HEK293 (cell line): ENCODE data around the gene KLHL30.

Source experiments
- CTCF ChIA-PET: fragments of 350-600 bp; formaldehyde crosslinking; extraction: SDS; loops from one replicate; lab custom pipeline; 2021; ENCODE audit warnings: antibody characterized with exemption; lab: Yijun Ruan, JAX
- POLR2A ChIA-PET: fragments of 300-600 bp; formaldehyde crosslinking; extraction: SDS; loops from one replicate; lab custom pipeline; 2020; ENCODE audit warnings: antibody characterized with exemption, inconsistent platforms; lab: Yijun Ruan, JAX
- H3K27ac ChIP-seq: fragments of 200-500 bp; sonication (Bioruptor generic); 2 replicates; pipeline ENCODE4 v1.5.1; 2014; ENCODE audit warnings: low read depth, low read length, control low read depth, inconsistent platforms; ENCODE audit errors: extremely low read depth
- H3K36me3 ChIP-seq, 2 experiments: fragments of 200-500 bp in 1 of 2; sonication (Bioruptor generic) in 1 of 2; 1 replicate in 1 of 2; 2 replicates in 1 of 2; pipeline ENCODE4 v1.5.1; 2014 to 2017; ENCODE audit warnings: inconsistent platforms in 2 of 2, low read length in 2 of 2; ENCODE audit not compliant: control insufficient read depth in 2 of 2, insufficient read depth in 1 of 2
- H3K4me1 ChIP-seq: fragments of 200-500 bp; sonication (Bioruptor generic); 2 replicates; pipeline ENCODE4 v1.5.1; 2014; ENCODE audit warnings: mild to moderate bottlenecking, low read length, inconsistent platforms; ENCODE audit not compliant: control insufficient read depth, insufficient read depth
- H3K4me3 ChIP-seq: 2 replicates; pipeline ENCODE4 v1.5.1; 2011; ENCODE audit warnings: low read depth, mild to moderate bottlenecking, control low read depth, low read length, moderate library complexity
- H3K9me3 ChIP-seq: fragments of 200-500 bp; sonication (Bioruptor generic); 2 replicates; pipeline ENCODE4 v1.5.1; 2014; ENCODE audit warnings: low read depth, low read length, inconsistent platforms; ENCODE audit not compliant: control insufficient read depth, insufficient read depth
- KLF1 ChIP-seq: fragments of 450-650 bp; formaldehyde crosslinking; IDR thresholded peaks from 2 replicates; pipeline ENCODE4 v1.5.1; 2016; ENCODE audit warnings: missing biosample characterization, missing genetic modification characterization
- KLF10 ChIP-seq: fragments of 450-650 bp; IDR thresholded peaks from 2 replicates; pipeline ENCODE4 v1.5.1; 2018; ENCODE audit warnings: missing biosample characterization, mild to moderate bottlenecking, missing genetic modification characterization
- KLF17 ChIP-seq: fragments of 450-650 bp; formaldehyde crosslinking; IDR thresholded peaks from 2 replicates; pipeline ENCODE4 v1.5.1; 2016; ENCODE audit warnings: missing biosample characterization, missing genetic modification characterization
- PRDM10 ChIP-seq: fragments of 450-650 bp; formaldehyde crosslinking; IDR thresholded peaks from 2 replicates; pipeline ENCODE4 v1.5.1; 2016; ENCODE audit warnings: missing biosample characterization, missing genetic modification characterization
- REPIN1 ChIP-seq: fragments of 450-650 bp; formaldehyde crosslinking; IDR thresholded peaks from 2 replicates; pipeline ENCODE4 v1.5.1; 2017; ENCODE audit warnings: missing biosample characterization, missing genetic modification characterization, low read depth
- ZBTB49 ChIP-seq: fragments of 450-650 bp; formaldehyde crosslinking; IDR thresholded peaks from 2 replicates; pipeline ENCODE4 v1.5.1; 2016; ENCODE audit warnings: missing biosample characterization, missing genetic modification characterization, low read depth
- ZBTB8A ChIP-seq: fragments of 450-650 bp; formaldehyde crosslinking; IDR thresholded peaks from 2 replicates; pipeline ENCODE4 v1.5.1; 2016; ENCODE audit warnings: missing biosample characterization, missing genetic modification characterization
- ZIC2 ChIP-seq: fragments of 450-650 bp; formaldehyde crosslinking; IDR thresholded peaks from 2 replicates; pipeline ENCODE4 v1.5.1; 2016; ENCODE audit warnings: missing biosample characterization, missing genetic modification characterization
- ZNF132 ChIP-seq: fragments of 450-650 bp; formaldehyde crosslinking; IDR thresholded peaks from 2 replicates; pipeline ENCODE4 v1.5.1; 2017; ENCODE audit warnings: missing biosample characterization, missing genetic modification characterization, borderline replicate concordance
- ZNF2 ChIP-seq: fragments of 450-650 bp; formaldehyde crosslinking; IDR thresholded peaks from 2 replicates; pipeline ENCODE4 v1.5.1; 2016; ENCODE audit warnings: missing biosample characterization, missing genetic modification characterization
- ZNF223 ChIP-seq: fragments of 450-650 bp; formaldehyde crosslinking; IDR thresholded peaks from 2 replicates; pipeline ENCODE4 v1.5.1; 2016; ENCODE audit warnings: missing biosample characterization, missing genetic modification characterization
- ZNF341 ChIP-seq: fragments of 450-650 bp; formaldehyde crosslinking; IDR thresholded peaks from 2 replicates; pipeline ENCODE4; 2016; ENCODE audit warnings: low read depth, missing biosample characterization, missing genetic modification characterization
- ZNF366 ChIP-seq: fragments of 450-650 bp; formaldehyde crosslinking; conservative IDR thresholded peaks from 2 replicates; pipeline ENCODE4 v1.5.1; 2016; ENCODE audit warnings: missing biosample characterization, missing genetic modification characterization
- ZNF658 ChIP-seq: fragments of 450-650 bp; formaldehyde crosslinking; IDR thresholded peaks from 2 replicates; pipeline ENCODE4; 2016; ENCODE audit warnings: missing biosample characterization, missing genetic modification characterization

KLHL30 gene

GRCh38 chr2:238106339-238106697 lies 32.1 kb upstream of the KLHL30 start:
- no peaks in the 10 kb centered on the region for H3K9me3 ChIP-seq
- no peaks in the 10 kb centered on the region for H3K4me1 ChIP-seq
- POLR2A ChIA-PET, result no interaction called here
- H3K36me3 ChIP-seq, result no peaks in the 10 kb centered on the region
- CTCF ChIA-PET, result interaction anchor here (0.5 to 0.8 kb wide), 2 partner anchors 18 to 45 kb away, joined by 3 to 5 read pairs; no protein-coding TSS in a partner anchor
- H3K4me3 ChIP-seq, result no peak overlapping the region
- TF ChIP-seq ZNF223 (tag by site-specific recombination) (no peak), KLF1 (tag by site-specific recombination) (peak; percentile 36; the same call in 1 of the 2 replicates), ZBTB49 (tag by site-specific recombination) (no peak), KLF17 (tag by site-specific recombination) (0 out of 2 replicates have a peak, but pooled peaks have one; percentile 26), ZIC2 (0 out of 2 replicates have a peak, but pooled peaks have one; percentile 6)
- H3K27ac ChIP-seq, result no peak overlapping the region

GRCh38 chr2:238106698-238107524 lies 31.6 kb upstream of the KLHL30 start:
- TF ChIP-seq ZBTB49 (tag by site-specific recombination) (no peak), ZNF366 (tag by site-specific recombination) (no peak), ZNF341 (tag by site-specific recombination) (peak; percentile 32), REPIN1 (no peak), ZNF658 (tag by site-specific recombination) (no peak), KLF10 (tag by site-specific recombination) (no peak), ZIC2 (peak; percentile 9; the same call in 1 of the 2 replicates)
- no peak overlapping the region for H3K27ac ChIP-seq
- POLR2A ChIA-PET, result no interaction called here

GRCh38 chr2:238107525-238108422 lies 30.7 kb upstream of the KLHL30 start:
- POLR2A ChIA-PET, result no interaction called here
- H3K4me3 ChIP-seq, result no peak overlapping the region
- CTCF ChIA-PET, result interaction anchor here (0.6 kb wide), 3 partner anchors 9 to 117 kb away, joined by 3 to 5 read pairs (median 3); no protein-coding TSS in a partner anchor
- no peaks in the 10 kb centered on the region for H3K4me1 ChIP-seq
- no peaks in the 10 kb centered on the region for H3K9me3 ChIP-seq
- H3K27ac ChIP-seq, result no peak overlapping the region
- no peaks in the 10 kb centered on the region for H3K36me3 ChIP-seq
- TF ChIP-seq ZNF132 (tag by site-specific recombination) (no peak), ZNF2 (no peak), ZBTB8A (no peak), PRDM10 (tag by site-specific recombination) (no peak)

More at GRCh38 chr2:238106698-238107524, 31.6 kb upstream of the KLHL30 start:
- CTCF ChIA-PET, result interaction anchor here (0.5 to 0.8 kb wide), 3 partner anchors 19 to 116 kb away, joined by 3 to 5 read pairs (median 5); no protein-coding TSS in a partner anchor
- H3K9me3 ChIP-seq, result no peaks in the 10 kb centered on the region
- H3K36me3 ChIP-seq, result no peaks in the 10 kb centered on the region
- H3K4me1 ChIP-seq, result no peaks in the 10 kb centered on the region
- no peak overlapping the region for H3K4me3 ChIP-seq
